ENCODE results near the gene ERCC4.

DNA sequence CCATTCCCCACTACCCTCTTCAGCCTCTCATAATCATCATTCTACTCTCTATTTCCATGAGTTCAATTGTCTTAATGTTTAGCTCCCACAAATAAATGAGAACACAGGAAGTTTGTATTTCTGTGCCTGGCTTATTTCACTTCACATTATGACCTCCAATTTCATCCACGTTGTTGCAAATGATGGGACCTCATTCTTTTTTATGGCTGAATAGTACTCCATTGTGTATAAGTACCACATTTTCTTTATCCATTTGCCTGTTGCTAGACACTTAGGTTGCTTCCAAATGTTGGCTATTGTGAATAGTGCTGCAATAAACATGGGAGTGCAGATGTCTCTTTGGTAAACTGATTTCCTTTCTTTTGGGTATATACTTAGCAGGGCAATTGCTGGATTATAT, 42.3 kb downstream of the ERCC4 start:
- TF ChIP-seq, protein P1, sequence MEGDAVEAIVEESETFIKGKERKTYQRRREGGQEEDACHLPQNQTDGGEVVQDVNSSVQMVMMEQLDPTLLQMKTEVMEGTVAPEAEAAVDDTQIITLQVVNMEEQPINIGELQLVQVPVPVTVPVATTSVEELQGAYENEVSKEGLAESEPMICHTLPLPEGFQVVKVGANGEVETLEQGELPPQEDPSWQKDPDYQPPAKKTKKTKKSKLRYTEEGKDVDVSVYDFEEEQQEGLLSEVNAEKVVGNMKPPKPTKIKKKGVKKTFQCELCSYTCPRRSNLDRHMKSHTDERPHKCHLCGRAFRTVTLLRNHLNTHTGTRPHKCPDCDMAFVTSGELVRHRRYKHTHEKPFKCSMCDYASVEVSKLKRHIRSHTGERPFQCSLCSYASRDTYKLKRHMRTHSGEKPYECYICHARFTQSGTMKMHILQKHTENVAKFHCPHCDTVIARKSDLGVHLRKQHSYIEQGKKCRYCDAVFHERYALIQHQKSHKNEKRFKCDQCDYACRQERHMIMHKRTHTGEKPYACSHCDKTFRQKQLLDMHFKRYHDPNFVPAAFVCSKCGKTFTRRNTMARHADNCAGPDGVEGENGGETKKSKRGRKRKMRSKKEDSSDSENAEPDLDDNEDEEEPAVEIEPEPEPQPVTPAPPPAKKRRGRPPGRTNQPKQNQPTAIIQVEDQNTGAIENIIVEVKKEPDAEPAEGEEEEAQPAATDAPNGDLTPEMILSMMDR (IDR thresholded peaks at IDR 0.05) = no peak
- TF ChIP-seq EZH2 (IDR thresholded peaks at IDR 0.05) (no peak), EZH2phosphoT487 (IDR thresholded peaks at IDR 0.05) (no peak)

Data from neural progenitor cell (in vitro differentiated cells).